Hepatic stellate cell (primary cell): Measurements from ENCODE around the gene KRT85.
A peak's percentile ranks its signal among the peaks of the same experiment; 100 is the strongest.
"Not testable (repeated sequence)": the region's sequence is repeated elsewhere in the genome, so short reads cannot be mapped to it uniquely, and the experiment has no call there.

Source experiments
- DNase-seq: peaks from one replicate; pipeline ENCODE4 v3.0.0; 2011; ENCODE audit warnings: low spot score

Gene KRT85

DNA sequence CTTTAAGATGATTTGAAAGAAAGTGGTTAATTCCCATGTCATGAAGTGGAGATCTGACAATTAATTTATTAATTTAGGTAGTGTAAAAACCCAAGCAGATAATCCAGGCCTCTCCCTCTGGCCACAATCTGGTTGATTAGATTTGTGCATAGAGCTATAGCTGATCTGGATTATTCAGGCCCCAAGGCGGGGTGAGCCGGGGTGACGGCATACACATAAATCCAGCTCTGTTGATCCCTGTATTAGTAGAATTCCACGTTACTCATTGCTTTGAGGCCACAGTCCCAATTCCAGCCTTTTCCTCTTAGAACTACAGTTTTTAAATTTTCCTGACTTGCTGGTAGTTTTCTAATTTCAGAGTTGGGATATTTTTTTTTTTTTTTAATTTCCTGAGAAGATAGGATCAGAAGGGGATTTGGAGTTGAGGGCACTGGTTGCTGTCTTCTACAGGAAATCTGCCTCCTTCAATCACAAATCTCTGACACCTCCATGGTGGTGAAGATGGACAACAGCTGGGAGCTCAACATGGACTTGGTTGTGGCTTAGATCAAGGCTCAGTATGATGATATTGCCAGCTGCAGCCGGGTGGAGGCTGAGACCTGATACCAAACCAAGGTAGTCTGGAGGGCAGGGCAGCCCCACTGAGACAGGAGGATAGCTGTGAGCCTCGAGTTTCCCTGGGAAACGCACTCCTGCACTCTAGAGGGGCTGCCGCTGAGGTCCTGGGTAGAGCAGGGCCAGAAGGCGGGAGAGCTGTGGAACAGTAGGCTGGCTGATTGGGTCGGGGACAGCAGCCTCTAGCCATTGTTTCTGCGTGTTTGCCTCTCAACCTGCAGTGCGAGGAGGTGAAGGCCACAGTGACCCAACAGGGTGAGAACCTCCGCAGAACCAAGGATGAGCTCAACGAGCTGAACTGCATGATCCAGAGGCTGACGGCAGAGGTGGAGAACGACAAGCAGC, 19.4 kb downstream of the KRT85 start:
- no peak for DNase-seq

DNA sequence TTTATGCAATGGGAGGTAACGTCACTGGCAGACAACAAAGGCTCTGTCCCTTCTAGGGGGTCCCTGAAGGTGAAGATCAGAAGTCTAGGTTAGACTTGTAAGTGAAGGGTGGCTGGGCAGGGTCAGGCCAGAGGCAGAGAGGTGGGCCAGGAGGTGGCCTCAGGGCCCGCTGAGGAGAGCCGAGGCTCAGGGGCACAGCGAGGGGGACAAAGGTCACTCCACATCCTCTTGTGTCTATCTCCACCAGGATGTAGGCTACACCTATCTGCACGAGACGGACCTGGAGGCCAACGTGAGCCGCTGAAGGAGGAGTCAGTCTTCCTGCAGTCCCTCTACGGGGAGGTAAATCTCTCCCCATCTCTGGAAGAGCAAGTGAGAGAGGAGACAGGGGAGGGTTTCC, 20.3 kb downstream of the KRT85 start:
- no peak for DNase-seq

DNA sequence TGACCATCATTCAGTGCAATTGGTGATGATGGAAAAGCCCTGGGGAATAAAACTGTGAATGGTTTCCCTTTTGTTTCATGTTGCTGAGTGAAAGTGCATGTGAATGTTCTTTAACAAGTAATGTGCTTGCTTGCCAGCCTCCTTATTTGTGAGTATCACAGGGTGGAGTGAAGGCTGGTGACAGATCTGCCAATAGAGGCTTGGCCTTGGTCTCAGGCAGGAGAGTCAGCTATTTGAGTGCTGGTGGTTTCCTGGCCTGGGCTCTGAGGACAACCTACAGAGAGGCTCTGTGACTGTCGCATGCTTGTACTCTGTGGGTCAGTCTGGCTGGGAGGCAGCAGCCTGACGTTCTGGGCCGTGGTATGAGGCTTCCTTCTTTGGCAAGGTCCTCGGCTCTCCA, 20.7 kb downstream of the KRT85 start:
- no peak for DNase-seq

DNA sequence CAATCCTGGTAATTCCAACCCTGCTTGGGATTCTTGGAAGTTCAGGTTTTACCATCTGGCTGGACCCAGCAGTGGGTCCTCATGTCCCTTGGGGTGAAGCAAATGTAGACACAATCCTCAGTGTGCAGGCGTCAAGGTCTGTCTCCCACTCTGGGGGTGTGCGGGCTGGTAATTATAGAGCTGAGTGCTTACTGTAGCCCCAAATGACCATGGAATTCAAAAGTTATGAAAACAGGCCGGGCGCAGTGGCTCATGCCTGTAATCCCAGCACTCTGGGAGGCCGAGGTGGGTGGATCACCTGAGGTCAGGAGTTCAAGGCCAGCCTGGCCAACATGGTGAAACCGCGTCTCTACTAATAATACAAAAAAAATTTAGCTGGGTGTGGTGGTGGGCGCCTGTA, 22.2 kb downstream of the KRT85 start:
- not testable (repeated sequence) for DNase-seq

DNA sequence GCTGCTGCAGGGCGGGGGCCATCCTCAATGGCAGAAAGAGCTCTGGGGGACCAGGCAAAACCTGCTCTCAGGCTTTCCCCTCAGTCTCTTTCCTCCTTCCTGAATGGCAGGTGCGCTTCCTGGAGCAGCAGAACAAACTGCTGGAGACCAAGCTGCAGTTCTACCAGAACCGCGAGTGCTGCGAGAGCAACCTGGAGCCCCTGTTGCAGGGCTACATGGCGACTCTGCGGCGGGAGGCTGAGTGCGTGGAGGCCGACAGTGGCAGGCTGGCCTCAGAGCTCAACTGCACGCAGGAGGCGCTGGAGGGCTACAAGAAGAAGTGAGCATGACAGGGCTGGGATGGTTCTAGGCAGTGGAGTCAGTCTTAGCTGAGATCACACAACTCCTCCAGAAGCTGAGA, 23.2 kb downstream of the KRT85 start:
- DNase-seq, result no peak

DNA sequence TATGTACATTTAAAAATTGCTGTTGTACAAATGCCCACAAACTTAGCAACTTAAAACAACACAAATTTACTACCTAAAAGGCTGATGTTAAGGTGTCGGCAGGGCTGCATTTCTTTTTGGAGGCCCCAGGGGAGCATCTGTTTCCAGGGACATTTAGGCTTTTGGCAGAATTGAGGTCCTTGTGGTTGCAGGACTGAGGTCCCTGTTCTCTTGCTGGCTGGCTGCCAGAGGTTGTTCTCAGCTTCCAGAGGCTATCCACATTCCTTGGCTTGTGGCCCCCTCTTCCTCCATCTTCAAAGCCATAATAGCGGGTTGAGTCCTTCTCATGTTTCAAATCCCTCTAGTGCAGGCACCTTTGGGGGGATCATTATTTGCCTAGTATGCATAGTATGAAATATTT, 23.7 kb downstream of the KRT85 start:
- DNase-seq, result no peak

DNA sequence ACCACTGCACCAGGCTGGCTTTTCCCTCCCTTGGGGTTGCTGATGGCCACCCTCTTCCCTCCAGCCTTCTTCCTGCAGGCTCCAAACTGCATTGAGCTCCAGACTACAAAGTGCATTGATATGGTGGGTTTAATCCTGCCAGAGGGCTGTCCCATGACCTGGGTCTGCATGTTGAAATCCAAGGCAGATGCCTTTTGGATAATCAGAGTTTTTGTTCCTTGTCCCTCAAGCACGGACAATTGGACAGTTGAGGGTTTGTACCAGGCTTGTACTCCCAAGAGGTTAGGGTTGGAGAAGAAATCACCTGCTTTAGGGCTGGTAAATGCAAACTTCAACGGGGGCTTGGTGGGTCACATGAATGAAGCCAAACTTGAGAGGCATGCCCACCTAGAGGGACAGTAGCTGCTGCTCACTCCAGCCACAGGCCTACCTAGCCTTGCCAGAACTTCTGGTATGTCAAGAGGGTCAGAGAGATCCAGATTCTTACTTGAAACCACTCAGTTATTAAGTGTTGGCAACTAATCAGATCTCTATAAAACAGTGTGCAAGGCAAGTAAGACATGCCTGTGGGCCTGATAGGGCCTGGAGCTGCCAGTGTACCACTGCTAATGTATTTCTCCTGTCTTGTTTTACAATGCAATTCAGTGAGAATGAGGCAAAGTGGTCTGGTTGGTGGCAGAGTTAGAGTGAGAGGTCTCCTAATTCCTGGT, 24.3 kb downstream of the KRT85 start:
- DNase-seq, result no peak

DNA sequence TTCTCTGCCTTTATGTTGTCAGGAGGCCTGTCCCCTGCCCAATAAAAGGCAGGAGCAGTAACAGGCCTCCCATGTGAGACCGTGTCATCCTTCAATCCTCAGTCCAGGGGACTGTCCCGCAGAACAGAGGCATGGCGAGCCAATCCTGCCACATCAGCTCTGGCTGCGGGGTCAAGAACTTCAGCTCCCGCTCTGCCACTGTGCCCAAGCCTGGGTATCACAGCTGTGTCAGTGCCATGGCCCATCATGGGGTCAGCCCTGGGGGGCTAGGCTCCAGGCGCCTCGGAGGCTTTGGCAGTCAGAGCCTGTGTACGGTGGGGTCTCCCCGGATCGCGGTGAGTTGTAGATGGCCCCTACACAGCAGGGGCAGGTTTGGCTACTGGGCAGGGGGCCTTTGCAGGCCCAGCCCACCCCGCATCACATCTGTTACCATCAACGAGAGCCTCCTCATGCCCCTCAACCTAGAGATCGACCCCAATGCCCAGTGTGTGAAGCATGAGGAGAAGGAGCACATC, 26.2 kb downstream of the KRT85 start:
- DNase-seq, result no peak

DNA sequence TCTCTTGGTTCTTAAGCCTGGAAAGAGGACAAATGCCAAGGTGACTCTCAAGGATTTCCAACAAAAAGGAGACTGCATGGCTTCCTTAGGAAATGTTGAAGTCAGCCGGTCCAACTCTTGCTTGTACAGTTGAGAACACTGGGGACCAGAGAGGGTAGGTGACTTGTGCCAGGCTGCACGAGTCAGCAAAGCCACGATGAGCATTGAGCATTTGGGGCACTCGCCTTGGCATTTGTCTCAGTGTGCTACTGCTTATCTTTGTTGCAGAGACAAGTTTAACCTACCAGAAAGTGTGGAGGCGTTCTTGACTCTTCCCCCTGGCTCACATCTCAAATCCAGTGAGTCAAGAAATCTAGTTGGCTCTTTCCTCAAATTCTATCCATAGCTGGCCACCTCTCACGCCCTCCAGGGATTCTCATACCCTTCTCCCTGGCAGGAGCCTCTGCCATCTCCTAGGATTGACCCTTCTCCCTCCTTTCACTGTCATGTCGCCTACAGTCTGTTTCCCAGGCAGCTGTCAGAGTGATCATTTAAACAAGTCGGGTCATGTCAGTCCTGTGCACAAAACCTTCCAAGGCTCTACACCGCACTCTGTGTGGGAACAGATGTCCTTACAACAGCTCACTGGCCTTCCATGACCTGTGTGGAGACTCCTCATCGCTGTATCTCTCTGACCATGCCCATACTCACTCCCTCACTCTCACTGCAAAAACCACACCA, 28.9 kb downstream of the KRT85 start:
- DNase-seq, result no peak

DNA sequence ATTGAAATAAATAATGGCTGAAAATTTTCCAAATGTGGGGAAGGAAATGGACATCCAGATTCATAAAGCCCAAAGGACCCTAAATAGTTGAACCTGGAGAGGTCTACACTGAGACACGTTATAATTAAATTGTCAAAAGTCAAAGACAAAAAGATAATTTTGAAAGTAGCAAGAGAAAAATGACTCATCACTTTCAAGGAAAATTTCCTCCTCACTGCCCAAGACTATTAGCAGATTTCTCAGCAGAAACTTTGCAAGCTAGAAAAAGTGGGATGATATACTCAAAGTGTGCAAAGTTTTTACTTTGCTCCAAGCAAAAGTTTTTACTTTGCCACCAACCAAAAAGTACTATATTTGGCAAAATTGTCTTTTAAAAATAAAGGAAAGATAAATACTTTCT, 30.2 kb downstream of the KRT85 start:
- no peak for DNase-seq

DNA sequence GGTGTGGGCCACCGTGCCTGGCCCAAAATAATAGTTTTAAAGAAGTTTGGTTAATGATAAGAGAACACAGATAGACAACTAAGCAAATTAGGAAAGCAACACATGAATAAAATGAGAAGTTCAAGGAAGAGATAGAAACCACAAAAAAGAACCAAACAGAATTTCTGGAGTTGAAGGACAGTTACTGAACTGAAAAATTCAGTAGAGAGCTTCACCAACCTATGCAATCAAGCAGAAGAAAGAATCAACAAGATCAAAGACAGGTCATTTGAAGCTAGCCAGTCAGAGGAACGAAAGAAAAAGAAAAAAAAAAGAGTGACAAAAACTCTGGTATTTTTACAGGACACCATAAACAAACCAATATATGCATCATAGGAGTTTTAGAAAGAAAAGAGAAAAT, 30.6 kb downstream of the KRT85 start:
- no peak for DNase-seq

DNA sequence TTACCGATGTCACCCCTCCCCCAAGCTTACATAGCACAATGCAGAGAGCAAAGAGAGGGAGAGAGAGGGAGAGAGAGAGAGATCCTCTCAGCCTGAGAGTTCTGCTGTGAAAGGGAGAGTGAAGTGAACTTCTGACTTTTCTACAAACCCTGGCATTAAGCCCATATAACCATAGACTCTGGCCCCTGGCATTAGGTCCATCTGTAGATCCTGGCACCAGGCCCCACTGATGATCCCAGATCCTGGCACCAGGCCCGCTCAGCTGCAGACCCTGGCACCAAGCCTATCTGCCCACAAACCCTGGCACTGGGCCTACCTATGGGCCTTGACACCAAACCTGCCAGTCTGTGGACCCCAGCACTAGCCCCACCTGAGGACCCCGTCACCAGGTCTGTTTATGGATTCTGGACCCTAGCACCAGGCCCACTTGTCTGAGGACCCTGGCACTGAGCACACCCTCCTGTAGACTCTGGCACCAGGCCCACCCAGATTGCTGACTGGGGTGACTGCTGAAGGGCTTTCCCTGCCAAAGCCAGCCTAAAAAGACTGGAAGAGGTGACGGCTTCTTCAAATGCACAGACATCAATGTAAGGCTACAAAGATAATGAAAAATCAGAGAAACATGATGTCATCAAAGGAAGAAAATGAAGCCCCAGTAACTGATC, 31.6 kb downstream of the KRT85 start:
- DNase-seq, result no peak

DNA sequence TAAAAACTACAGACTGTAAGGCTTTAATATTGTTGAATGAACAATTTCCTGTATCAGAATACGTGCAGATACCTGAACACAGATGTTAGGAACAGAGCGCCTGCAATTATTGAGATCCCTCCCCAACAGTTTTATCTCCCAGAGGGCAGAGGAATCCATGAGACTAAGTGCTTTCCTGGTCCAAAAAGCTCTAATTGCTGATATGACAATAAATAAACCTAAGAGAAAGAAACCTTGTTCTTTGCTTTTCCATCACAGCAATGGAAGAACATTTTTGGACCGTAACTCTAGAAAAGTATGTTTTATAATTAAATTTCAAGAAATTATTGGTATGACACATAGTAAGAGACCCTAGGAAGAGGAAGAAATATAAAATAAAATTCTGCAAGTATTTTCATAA, 33.1 kb downstream of the KRT85 start:
- no peak for DNase-seq

DNA sequence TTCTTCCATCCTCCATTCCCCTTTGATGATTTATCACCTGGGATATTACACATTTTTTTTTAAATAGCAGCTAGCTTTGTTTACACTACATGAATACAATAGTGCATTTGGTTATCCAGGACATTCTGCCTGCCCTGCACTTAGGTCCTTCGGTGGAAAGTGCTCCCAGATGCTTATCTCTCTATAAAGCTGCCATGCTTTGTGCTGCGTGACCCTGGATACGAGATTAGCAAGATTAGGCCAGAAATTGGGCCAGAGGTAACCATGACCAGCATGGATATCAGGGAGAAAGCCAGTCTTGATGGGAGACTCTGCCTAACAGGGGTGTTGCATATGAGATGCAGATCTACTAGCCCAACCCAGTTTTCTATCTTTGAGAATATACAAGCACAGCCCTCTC, 34.0 kb downstream of the KRT85 start:
- no peak for DNase-seq

DNA sequence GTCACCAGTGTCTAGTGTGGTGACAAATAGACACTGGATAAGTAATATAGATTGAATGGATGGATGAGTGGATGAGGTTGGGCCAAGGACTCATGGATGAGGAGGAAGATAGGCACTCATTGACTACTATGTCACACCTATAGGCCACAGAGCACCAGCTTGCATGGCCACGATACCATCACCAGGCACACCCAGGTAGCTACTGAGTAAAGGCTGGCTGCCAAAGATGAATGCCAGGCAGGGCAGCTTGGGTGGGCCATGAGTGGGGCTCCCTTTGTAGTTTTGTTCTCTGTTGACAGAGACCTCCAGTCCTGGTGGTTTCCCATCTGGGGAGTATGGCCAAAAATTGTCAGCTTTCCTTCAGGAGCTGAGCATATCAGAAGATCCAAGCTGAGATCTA, 34.9 kb downstream of the KRT85 start:
- DNase-seq, result no peak

DNA sequence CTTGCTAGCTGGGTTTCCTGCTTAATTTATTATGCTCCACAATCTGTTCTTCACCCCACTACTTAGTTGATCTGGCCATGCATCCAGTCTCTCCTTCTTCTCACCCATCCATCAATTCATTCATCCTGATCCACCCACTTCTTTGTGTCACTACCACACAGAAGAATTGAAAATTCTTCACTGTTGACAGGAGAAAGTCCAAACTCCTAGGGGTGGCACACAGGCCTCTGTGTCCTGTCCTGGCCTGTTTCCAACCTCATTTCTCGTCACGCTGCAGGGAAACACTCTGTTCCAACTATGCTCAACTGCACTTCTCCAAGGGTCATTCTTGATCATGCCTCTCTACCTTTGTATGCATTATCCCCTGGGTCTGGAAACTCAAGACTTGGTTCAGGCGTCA, 35.4 kb downstream of the KRT85 start:
- no peak for DNase-seq

DNA sequence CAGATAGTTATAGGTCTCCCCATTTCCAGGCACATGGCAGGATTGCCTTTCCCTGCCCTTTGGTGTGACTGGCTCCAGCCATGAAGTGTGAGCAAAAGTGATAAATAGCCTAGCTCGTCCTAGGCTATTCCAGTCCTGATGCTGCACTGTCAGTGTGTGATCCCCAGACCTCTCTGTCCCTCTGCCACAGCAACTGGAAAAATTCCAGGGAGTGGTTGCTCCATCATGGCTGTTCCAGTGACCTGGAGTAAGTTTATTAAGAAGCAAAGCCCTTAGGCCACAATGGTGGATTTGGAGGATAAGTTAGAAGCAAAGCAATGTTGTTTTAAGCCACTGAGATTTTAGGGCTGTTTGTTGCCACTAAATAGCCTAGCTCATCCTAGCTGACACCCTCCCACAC, 36.2 kb downstream of the KRT85 start:
- no peak for DNase-seq

DNA sequence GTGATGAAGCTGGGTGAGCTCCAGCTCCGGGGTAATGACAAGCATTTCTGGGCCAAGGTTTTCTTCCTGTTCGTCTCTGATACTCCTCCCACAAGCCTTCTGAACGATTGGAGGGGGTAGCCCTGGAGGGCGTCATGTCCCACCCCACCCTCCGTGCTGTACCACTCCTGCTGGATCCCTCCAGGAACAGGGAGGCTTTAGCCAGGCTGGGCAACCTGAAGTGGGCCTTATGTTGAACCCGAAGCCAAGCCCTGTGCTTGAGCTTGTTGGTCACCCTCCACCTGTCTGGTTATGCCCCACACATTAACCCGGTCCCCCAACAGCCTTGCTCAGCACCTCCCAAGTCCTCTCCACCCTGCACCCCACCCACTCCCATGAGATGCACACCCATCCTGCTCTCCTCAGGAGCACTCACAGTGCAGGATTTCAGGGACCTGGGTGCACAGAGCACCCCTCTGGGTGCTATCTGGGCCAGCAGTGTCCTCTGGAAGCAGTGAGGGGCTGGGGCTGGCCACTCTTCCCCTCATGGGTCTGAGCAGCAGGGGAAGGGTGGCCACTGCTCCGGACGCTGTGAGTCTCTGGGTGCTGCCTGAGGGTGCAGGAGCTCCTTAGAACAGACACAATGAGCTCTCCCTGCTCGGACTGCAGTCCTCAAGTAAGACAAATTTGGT, 39.3 kb downstream of the KRT85 start:
- no peak for DNase-seq

DNA sequence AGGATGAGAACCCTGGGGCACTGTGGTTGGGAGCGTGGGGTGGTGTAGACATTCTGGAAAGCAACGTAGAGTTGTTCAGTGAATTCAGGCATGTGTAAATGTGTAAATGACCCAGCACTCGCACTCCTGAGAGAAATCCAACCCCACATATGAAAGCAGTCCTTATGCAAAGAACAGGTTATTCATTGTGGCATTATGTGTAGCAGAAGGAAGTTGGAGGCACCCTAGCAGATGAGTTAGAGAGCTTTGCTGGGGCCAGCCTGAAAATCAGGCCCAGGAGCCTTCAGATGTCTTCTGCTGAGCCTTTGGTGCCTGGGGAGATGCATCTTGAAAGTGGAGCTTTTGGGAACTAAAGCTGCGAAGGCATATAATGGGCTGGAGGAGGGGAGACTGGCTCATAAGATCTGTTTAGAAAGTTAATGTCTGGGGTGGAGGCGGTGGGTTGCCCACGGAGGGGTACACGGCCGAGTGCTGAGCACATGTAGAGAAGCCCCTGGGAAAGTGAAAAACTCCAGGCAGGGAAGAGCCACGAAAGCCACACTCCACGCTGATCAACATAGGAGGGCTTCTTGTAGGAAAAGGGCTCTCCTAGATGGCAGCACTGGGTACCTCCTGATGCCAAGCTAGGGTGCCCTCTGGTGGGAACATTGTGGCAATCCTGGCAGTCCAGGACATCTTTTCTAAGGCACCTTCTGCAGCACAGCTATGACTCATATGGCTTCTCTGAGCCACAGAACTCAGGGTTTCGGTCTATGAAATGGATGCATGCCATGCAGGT, 40.0 kb downstream of the KRT85 start:
- DNase-seq, result peak; percentile 97

DNA sequence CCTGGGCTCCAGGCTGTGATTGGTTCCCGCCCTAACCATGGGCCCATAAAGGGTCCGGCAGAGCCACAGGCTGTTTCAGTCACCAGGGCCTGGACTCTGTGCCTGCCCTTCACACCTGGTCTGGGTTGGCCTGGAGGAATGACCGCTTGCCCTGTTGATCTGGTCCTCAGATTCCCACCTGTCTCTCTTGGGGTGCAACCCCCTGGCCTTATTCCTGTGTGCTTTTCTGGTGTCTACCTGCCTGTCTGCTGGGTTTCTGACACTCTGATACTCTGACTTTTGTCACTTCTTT, 43.2 kb downstream of the KRT85 start:
- DNase-seq, result no peak
